AG08396 (cell line): Measurements from ENCODE around the gene MACROD2.

Source experiments
- DNase-seq: peaks from one replicate; pipeline ENCODE4 v3.0.0; 2012; ENCODE audit warnings: low spot score, mixed read lengths

MACROD2 gene

DNA sequence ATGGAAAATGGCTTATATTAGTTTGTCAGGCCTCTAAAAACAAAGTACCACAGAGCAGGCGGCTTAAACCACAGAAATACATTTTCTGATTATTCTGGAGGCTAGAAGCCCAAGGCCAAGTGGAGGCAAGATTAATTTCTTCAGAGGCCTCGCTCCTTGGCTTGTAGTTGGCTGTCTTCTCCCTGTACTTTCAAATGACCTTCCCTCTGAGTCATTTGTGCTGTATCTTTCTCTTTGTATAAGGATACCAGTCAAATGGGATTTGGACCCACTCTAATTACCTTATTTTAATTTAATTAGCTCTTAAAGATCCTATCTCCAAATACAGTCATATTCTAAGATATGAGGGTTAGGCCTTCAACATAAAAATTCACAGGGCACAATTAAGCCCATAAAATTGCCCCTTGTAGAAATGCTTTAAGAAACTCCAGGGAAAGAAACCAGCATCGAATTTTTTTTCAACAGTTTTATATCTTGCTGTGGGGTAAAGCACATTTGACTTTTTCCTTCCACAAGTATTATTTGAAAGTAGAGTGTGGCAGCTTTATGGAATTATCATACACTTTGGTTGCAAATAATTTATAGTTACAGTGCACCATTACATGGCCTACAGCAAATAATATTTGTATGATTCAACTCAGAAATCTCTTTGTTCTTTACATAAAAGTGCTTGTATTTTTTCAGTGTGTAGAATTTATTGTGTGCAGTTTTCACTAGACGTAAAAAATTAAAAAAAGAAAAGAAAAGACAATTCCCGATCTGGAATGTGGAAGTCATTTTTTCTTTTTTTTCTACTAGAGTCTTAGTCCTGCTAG lies 1871.8 kb downstream of the MACROD2 start:
- DNase-seq: no peak

DNA sequence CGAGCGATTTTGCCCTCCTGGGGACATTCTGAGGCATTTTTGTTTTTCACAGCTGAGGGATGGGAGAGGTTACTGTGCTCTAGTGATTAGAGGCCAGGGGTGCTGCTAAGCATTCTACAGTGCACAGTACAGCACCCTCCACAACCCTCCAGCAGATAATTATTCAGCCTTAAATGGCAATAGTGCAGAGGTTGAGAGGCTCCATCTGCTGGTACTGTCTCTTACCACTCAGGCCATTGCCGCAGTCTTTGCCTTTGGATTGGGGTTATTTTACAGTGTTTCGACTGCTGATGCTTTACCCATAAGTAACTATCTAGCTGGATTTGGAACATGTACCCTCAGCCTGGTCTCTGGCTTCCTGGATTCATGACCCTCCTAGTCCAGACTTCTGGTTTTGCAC lies 1872.6 kb downstream of the MACROD2 start:
- DNase-seq: no peak

- DNase-seq: no peak
Observed at GRCh38 chr20:15875446-15875845, 1880.1 kb downstream of the MACROD2 start.

DNA sequence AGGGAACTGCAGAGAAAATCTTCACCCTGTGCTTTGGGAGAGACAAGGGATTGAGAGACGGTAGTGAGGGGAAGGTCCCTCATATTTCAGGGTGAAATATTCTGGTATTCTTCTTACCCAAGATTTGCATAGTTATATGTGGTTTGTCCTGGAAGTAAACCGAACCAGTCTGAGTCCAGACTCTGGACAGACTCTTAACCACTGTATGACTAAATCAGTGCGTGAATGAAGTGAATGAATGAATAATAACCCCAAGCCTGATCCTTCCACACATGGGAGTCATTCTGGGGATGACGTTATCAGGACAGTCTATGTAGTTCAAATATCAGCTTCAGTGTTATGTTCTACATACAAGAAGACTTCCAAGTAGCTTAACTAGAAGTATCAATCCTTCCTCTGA lies 1887.2 kb downstream of the MACROD2 start:
- no peak for DNase-seq

DNA sequence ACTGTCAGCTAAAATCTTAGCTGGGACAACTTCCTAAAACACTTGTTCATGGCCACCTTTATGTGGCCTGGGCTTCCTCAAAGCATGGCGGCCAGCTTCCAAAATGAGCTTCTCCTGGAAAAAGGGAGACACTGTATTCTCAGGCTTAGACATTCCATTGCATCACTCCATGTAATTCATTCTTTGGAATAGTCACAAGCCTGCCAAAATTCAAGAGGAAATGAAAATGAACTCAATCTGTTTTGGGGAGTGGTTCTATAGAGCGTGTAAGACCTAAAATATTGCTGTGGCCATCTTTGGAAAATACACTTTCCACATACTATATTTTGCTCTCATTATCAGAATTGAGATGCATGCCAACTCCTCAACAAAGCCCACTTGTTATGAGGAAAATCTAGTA lies 1890.9 kb downstream of the MACROD2 start:
- no peak for DNase-seq

DNA sequence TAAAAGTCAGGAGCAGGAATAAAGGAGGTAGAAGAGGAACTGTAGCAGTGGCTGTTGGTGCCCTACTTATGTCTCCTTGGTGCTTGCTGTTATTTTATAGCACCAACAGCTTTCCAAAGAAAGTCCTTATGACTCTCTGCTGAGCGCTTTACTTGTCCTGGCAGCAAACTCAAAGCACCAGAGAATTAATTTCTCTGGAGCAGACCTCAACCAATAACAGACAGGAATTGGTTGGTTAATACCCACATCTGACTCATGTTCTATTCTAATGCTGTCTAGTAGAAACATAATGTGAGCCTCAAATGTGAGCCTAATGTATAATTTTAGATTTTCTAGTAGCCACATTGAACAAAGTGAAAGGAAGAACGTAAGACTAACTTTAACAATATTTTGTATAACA lies 1892.1 kb downstream of the MACROD2 start:
- no peak for DNase-seq

- no peak for DNase-seq
Observed at GRCh38 chr20:15889061-15889460, 1893.7 kb downstream of the MACROD2 start.

DNA sequence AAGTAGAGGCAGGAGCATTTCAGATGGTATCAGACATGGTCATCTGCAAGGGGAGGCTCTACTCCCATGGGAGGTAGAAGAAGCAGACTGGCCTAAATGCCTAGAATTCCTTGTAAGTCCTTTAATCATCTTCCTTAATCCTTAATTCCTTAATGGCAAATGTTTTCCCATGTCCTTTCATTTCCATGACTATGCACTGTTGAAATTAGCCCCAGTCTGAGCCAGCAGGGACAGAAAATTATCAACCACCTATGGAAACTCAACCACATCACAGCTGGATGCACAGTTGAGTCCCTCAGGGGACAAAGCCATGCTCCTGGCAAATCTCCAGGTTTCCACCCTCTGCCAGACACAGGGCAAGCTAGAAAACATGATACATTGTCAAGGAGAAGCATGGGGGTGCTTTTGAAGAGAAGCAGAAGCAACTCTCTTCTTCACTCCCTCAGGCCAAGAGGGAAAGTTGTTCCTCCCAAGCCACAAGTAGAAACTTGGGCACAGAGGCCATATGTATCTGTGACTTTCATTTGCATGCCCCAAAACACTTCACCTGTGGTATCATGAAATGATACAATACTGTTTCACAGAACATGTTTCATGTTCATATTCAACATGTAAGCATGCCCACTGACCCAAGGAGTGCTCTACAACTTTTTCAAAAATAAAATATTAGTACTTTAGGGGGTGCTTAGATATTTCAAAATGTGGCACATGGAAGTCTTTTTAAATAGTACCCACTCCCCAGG lies 1894.4 kb downstream of the MACROD2 start:
- no peak for DNase-seq

- no peak for DNase-seq
Observed at GRCh38 chr20:15890407-15890982, 1895.2 kb downstream of the MACROD2 start.

DNA sequence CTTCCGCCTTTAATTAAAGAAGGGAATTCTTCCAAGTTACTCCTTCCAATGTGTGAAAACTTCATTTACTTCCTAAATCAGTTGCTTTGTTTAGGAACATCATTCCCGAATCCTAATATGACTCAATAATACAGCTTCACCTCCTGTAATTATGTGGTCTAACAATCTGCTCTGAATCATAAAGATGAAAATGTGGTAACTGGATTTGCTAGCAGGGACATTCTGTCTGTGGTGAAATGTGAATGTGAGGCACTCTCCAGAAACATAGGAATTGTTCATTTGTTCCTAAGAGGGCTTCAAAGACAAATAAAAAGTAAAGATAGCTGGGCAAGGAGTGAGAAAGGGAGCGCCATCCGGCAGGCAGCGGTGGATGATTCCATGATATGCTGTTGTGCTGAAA lies 1899.8 kb downstream of the MACROD2 start:
- no peak for DNase-seq

GRCh38 chr20:15895560-15896084 lies 1900.3 kb downstream of the MACROD2 start:
- no peak for DNase-seq

GRCh38 chr20:15899967-15900366 lies 1904.7 kb downstream of the MACROD2 start:
- no peak for DNase-seq

GRCh38 chr20:15900443-15900842 lies 1905.1 kb downstream of the MACROD2 start:
- no peak for DNase-seq

DNA sequence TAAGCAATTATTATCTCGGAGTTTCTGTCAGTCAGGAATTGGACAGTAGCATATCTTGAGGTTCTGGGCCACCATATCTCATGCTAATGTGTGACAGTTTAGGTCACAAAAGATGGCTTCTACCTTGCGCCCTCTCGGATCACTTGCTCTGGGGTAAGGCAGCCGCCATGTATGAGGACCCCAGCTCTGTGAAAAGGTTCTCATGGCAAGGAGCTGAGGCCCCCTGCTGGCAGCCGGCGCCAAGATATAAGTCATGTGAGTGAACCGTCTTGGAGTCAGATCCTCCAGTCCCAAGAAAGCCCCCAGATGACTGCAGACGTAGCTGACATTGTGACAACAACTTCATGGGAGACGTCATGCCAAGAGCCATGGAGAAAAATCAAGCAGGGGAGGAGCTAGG lies 1907.2 kb downstream of the MACROD2 start:
- DNase-seq: no peak

DNA sequence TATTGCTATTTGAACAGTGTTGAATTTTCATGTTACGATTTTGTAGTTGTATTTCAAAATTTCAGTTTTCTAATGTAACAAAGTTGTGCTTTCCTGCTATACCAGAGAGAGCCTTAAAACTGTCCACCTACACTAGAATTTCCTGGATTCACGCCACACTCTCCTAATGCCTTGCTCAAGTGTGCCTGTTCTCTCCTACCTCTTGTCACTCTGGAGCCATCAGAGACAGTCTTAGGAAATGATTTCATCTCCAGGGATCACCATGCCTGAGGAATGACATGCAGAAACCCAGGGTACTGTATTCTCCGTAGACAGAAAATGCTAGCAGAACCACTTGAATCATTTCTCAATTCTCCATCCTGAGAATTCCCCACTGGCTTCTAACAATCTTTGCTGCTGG lies 1910.3 kb downstream of the MACROD2 start:
- no peak for DNase-seq

- DNase-seq: no peak
Observed at GRCh38 chr20:15909995-15910394, 1914.7 kb downstream of the MACROD2 start.

- DNase-seq: no peak
Observed at GRCh38 chr20:15911581-15911980, 1916.3 kb downstream of the MACROD2 start.

- DNase-seq: no peak
Observed at GRCh38 chr20:15913391-15914025, 1918.2 kb downstream of the MACROD2 start.

- DNase-seq: no peak
Observed at GRCh38 chr20:15916623-15917022, 1921.3 kb downstream of the MACROD2 start.

DNA sequence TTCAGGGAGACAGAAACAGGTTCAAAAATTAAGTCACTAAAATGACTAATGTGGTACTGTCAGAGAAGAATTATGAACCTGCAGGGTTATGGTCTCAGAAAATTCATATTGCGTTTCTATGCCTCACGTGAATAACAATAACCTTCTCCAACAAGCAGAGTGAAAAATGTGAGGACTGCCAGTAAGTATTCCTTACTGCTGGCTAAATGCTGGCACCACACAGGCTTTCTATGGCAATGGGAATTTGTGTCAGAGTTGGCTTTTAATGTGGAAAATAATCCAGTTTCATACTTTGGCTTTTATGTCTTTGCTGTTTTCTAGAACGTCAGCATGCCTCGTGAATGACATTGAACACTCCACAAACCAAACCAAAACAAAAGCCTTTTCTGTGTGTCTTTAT lies 1922.0 kb downstream of the MACROD2 start:
- DNase-seq: no peak

DNA sequence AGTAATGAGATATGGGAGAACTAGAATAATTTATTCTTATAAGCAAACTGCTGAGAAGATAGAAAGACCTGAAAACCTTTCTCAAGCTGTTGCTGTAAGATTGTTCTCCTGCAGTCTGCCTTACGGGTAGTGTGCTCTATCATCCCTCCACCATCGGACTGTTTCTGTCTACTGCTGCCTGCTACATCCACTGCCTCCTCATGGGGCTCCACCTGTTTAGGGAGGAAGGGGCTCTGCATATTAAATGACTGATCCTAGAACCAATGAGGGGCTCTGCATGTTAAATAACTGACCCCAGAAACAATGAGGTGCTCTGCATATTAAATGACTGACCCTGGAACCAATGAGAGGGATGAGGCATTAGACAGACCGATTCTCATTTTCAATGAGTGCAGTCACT lies 1923.3 kb downstream of the MACROD2 start:
- DNase-seq: no peak

DNA sequence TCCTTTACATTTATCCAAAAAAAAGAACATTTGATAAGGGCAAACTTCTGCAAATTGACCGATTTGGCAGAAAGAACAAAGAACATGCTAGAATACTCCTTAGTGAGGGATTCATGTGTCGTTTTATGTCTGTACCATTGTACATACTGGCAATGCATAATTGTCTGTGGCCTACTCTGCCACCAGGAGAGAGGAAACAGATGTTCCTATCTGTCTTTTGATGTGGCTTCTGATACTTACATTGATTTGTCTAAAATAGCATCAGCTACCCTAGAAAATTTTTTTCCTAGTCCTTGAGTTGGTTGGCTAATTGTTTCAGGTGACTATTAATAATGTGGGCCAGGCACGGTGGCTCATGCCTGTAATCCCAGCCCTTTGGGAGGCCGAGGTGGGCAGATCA lies 1923.8 kb downstream of the MACROD2 start:
- no peak for DNase-seq
